ENCODE measurements around the gene EVL.
A peak's percentile ranks its signal among the peaks of the same experiment; 100 is the strongest.
"Not testable (repeated sequence)": the region's sequence is repeated elsewhere in the genome, so short reads cannot be mapped to it uniquely, and the experiment has no call there.

The EVL gene

GRCh38 chr14:100180671-100181070 is 115.4 kb downstream of the EVL start:
- not testable (repeated sequence) for DNase-seq

GRCh38 chr14:100181876-100182551 is 116.8 kb downstream of the EVL start:
- not testable (repeated sequence) for DNase-seq

- DNase-seq: no peak
Measured at GRCh38 chr14:100187247-100187833, 122.1 kb downstream of the EVL start.

- no peak for DNase-seq
Measured at GRCh38 chr14:100188392-100189030, 123.3 kb downstream of the EVL start.

GRCh38 chr14:100190126-100190525 is 124.9 kb downstream of the EVL start:
- DNase-seq: no peak

- DNase-seq: no peak
Measured at GRCh38 chr14:100191584-100192249, 126.5 kb downstream of the EVL start.

GRCh38 chr14:100192250-100192671 is 127.0 kb downstream of the EVL start:
- peak; percentile 37 for DNase-seq

GRCh38 chr14:100192672-100193416 is 127.6 kb downstream of the EVL start:
- DNase-seq: peak; percentile 100
